KOPT-K1 (cell line): ENCODE data around the gene EIF3I.
"Not testable (repeated sequence)": the region's sequence is repeated elsewhere in the genome, so short reads cannot be mapped to it uniquely, and the experiment has no call there.

ENCODE experiments used
- H3K27ac ChIP-seq: fragments of 200-600 bp; sonication (generic); 2 replicates; pipeline ENCODE4 v1.5.1; 2016; ENCODE audit warnings: antibody characterized with exemption, mild to moderate bottlenecking, low read depth, low read length; ENCODE audit not compliant: poor library complexity, severe bottlenecking
- H3K36me3 ChIP-seq: fragments of 200-600 bp; sonication (generic); 2 replicates; pipeline ENCODE4 v1.5.1; 2017; ENCODE audit warnings: antibody characterized with exemption, mild to moderate bottlenecking, low read length, moderate library complexity; ENCODE audit not compliant: insufficient read depth
- H3K9me3 ChIP-seq: fragments of 200-600 bp; sonication (generic); 2 replicates; pipeline ENCODE4 v1.5.1; 2017; ENCODE audit warnings: antibody characterized with exemption, low read length, mild to moderate bottlenecking; ENCODE audit not compliant: insufficient read depth, poor library complexity, severe bottlenecking

EIF3I gene

DNA sequence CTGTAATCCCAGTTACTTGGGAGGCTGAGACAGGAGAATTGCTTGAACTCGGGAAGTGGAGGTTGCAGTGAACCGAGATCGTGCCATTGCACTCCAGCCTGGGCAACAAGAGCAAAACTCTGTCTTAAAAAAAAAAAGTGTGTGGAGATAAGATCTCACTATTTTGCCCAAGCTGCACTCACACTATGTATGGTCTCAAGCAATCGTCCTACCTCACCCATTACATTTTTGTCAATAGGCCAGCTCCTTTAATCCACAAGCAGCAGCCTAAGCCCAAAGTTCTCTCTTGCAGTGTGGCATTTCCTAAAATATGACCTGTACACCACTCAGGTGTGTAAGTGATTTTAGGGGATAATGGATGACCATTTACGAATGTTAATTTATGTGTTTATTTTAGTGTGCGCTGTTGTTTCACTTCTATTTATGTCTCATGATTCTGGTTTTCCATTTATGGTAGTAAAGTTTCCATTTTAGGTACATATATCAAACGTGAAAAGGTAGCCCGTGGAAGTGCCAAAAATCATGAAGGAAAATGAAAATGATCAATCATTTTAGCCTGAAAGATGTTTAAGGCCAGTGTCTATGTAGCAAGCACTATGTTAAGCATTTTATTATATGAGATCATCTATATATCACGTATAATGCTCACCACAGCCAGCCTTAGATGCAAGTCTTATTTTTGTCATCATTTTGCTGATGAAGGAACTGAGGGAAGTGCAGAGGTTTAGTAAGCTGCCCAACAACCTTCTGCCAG, 34.4 kb downstream of the EIF3I start:
- Histone ChIP-seq H3K9me3 (no peaks in the 10 kb centered on the region), H3K27ac (peak overlapping the region; percentile 6)

DNA sequence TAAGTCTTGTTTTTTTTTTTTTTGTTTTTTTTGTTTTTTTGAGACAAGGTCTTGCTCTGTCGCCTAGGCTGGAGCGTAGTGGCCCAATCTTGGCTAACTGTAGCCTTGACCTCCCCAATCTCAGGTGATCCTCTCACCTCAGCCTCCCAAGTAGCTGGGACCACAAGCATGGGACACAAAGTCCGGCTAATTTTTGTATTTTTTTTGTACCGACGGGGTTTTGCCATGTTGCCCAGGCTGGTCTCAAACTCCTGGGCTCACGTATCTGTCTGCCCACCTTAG, 35.0 kb downstream of the EIF3I start:
- peaks cover 42% of the 10 kb centered on the region for H3K36me3 ChIP-seq
- no peaks in the 10 kb centered on the region for H3K9me3 ChIP-seq
- H3K27ac ChIP-seq: no peak overlapping the region

More for the DNA sequence above, 34.4 kb downstream of the EIF3I start:
- H3K36me3 ChIP-seq: peaks cover 42% of the 10 kb centered on the region

DNA sequence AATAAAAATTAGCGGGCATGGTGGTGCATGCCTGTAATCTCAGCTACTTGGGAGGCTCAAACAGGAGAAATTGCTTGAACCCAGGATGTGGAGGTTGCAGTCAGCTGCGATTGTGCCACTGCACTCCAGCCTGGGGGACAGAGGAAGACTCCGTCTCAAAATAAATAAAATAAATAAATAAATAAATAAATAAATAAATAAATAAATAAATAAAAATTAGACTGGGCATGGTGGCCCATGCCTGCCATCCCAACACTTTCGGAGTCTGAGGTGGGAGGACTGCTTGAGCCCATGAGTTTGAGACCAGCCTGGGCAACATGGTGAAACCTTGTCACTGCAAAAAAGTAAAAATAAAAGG, 41.0 kb downstream of the EIF3I start:
- Histone ChIP-seq H3K27ac (peak overlapping the region; percentile 76), H3K36me3 (peaks cover 37% of the 10 kb centered on the region)
- not testable (repeated sequence) for H3K9me3 ChIP-seq

DNA sequence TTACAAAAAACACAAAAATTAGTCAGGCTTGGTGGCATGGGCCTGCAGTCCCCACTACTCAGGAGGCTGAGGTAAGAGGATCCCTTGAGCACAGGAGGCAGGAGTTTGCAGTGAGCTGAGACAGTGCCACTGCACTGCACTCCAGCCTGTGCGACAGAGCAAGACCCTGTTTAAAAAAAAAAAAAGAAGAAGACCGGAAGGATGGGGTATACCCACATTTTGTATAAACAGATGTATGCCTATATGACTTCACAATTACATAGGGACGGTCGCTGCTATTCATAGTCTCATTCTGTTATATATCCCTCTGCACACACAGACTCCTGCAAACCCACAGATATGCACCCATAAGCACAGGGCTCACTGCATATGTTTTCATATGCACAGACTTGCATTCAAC, 41.5 kb downstream of the EIF3I start:
- peak overlapping the region; percentile 76 for H3K27ac ChIP-seq
- H3K9me3 ChIP-seq: no peaks in the 10 kb centered on the region

DNA sequence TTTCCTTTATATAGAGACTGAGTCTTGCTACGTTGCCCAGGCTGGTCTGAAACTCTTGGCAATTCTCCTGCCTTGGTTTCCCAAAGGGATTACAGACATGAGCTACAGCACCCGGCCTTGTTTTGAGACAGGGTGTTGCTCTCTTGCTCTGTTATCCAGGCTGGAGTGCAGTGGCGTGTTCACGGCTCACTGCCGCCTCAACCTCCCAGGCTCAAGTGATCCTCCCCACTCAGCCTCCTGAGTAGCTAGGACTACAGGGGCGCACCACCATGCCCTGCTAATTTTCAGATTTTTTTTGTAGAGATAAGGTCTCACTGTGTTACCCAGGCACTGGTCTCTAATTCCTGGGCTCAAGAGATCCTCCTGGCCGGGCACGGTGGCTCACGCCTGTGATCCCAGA, 43.6 kb downstream of the EIF3I start:
- peak overlapping the region; percentile 76 for H3K27ac ChIP-seq
- H3K9me3 ChIP-seq: no peaks in the 10 kb centered on the region
- H3K36me3 ChIP-seq: peaks cover 20% of the 10 kb centered on the region; the same call in 1 of the 2 replicates

More for the DNA sequence above, 41.5 kb downstream of the EIF3I start:
- H3K36me3 ChIP-seq: peaks cover 32% of the 10 kb centered on the region

DNA sequence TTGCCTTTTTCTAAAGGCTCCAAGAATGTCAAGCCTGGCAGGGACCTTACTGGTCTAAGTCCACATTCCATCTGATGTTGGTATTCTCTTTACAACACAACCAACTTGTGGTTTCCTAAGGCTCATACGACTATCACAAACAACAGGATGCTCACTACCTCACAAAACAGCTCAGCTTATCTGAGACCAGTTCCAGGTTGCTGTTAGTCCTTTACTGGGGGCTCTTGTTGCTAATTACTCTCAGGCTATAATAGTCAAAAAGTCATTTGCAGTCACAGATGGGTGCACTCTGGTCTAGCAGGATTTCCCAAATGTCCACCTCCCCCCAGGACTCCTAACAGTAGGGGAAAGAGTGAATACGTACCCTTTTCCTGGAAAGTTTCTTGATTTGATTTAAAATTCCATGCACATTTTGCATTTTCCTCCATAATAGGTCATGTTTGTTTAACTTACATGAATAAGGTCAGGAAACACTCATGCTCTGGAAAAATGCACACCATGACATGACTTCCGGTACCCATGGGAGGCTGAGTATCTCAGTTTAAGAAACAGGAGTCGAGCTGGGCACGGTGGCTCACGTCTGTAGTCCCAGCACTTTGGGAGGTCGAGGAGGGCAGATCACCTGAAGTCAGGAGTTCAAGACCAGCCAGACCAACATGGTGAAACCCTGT, 44.8 kb downstream of the EIF3I start:
- peaks cover 23% of the 10 kb centered on the region; the same call in 1 of the 2 replicates for H3K36me3 ChIP-seq
- H3K27ac ChIP-seq: peak overlapping the region; percentile 59
- no peaks in the 10 kb centered on the region for H3K9me3 ChIP-seq

DNA sequence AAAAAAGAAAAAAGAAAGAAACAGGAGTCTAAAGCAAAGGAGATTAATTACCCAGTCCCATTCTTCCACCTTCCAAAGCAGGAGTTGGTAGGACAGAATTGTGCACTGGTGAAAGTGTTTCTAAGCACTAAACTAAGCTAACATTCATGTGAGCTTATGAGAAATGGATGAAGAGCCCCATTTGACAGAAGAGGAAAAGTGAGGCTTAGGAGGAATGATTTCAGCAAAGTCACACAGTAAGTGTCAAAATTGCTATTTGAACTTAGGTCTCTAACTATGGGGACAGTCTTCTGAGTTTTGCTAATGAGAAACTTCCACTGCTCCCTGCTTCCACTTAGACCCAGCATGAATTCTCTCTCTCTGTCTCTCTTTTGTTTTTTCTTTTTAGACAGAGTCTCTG, 47.5 kb downstream of the EIF3I start:
- Histone ChIP-seq H3K27ac (no peak overlapping the region), H3K36me3 (peaks cover 22% of the 10 kb centered on the region; the same call in 1 of the 2 replicates), H3K9me3 (no peaks in the 10 kb centered on the region)

DNA sequence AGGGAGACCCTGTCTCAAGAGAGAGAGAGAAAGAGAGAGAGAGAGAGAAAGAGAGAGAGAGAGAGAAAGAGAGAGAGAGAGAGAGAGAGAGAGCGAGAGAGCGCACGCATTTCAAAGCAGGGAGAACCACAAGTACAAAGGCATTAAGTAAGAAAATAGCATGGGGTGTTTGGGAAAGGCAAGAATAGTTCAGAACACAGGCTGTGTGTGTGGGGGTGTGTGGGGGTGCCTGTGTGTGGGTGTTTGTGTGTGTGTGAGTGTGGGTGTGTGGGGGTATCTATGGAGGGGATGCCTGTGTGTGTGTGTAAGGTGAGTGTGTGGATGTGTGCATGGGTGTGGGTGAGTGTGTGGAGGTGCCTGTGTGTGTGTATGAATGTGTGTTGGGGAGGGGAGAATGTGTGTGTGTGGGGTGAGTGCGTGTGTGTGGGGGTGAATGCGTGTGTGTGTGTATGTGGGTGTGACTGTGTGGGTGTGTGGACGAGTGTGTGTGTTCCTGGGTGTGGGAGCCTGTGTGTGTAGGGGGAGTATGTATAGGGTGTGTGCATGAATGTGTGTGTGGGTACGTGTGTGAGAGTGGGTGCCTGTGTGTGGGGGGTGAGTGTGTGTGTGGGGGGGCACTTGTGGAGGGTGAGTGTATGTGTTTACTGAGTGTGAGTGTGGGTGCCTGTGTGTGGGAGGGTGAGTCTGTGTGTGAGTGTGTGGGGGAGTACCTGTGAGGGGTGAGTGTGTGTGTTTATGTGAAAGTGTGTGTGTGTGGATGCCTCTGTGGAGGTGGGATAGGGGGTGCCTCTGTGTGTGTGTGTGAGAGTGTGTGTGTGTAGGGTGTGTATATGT, 50.6 kb downstream of the EIF3I start:
- Histone ChIP-seq H3K36me3 (peaks cover 44% of the 10 kb centered on the region), H3K9me3 (no peaks in the 10 kb centered on the region), H3K27ac (peak overlapping the region; percentile 99)

DNA sequence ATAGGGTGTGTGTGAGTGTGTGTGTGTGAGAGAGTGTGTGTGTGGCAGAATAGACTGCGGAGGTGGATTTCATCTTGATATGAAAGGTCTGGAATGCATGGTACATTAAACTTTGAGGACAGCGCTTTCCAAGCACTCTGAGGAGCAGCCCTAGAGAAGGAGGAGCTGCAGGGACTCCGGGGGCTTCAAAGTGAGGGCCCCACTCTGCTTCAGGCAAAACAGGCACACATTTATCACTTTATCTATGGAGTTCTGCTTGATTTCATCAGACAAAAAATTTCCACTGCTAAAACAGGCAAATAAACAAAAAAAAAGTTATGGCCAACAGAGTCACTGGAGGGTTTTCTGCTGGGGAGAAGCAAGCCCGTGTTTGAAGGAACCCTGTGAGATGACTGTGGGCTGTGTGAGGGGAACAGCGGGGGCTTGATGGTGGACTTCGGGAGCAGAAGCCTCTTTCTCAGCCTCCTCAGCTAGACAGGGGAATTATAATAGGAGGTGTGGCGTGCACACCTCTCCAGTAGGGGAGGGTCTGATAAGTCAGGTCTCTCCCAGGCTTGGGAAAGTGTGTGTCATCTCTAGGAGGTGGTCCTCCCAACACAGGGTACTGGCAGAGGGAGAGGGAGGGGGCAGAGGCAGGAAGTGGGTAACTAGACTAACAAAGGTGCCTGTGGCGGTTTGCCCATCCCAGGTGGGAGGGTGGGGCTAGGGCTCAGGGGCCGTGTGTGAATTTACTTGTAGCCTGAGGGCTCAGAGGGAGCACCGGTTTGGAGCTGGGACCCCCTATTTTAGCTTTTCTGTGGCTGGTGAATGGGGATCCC, 51.4 kb downstream of the EIF3I start:
- peaks cover 52% of the 10 kb centered on the region for H3K36me3 ChIP-seq
- peak overlapping the region; percentile 99 for H3K27ac ChIP-seq
- no peaks in the 10 kb centered on the region for H3K9me3 ChIP-seq

DNA sequence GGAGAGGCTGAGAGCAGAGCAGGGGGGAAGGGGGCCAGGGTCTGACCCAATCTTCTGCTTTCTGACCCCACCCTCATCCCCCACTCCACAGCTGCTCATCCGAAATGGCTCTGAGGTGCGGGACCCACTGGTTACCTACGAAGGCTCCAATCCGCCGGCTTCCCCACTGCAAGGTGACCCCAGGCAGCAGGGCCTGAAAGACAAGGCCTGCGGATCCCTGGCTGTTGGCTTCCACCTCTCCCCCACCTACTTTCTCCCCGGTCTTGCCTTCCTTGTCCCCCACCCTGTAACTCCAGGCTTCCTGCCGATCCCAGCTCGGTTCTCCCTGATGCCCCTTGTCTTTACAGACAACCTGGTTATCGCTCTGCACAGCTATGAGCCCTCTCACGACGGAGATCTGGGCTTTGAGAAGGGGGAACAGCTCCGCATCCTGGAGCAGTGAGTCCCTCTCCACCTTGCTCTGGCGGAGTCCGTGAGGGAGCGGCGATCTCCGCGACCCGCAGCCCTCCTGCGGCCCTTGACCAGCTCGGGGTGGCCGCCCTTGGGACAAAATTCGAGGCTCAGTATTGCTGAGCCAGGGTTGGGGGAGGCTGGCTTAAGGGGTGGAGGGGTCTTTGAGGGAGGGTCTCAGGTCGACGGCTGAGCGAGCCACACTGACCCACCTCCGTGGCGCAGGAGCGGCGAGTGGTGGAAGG, 52.6 kb downstream of the EIF3I start:
- peaks cover 64% of the 10 kb centered on the region for H3K36me3 ChIP-seq
- H3K27ac ChIP-seq: peak overlapping the region; percentile 99
- H3K9me3 ChIP-seq: no peaks in the 10 kb centered on the region

DNA sequence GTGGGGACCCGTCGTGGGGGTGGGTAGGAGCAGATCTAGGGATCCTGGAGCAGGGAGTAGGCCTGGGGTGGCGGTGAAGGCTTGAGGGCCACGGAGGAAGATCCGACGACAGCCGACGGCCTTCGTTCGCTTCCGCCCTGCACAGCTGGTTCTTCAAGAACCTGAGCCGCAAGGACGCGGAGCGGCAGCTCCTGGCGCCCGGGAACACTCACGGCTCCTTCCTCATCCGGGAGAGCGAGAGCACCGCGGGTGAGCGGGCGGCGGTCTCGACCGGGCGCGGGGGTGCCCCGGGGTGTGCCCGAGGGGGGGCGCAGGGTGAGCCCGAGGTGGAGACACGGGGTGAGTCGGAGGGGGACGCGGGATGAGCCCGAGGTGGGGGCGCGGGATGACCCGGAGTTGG, 53.2 kb downstream of the EIF3I start:
- Histone ChIP-seq H3K27ac (peak overlapping the region; percentile 99), H3K9me3 (no peaks in the 10 kb centered on the region), H3K36me3 (peaks cover 71% of the 10 kb centered on the region)

DNA sequence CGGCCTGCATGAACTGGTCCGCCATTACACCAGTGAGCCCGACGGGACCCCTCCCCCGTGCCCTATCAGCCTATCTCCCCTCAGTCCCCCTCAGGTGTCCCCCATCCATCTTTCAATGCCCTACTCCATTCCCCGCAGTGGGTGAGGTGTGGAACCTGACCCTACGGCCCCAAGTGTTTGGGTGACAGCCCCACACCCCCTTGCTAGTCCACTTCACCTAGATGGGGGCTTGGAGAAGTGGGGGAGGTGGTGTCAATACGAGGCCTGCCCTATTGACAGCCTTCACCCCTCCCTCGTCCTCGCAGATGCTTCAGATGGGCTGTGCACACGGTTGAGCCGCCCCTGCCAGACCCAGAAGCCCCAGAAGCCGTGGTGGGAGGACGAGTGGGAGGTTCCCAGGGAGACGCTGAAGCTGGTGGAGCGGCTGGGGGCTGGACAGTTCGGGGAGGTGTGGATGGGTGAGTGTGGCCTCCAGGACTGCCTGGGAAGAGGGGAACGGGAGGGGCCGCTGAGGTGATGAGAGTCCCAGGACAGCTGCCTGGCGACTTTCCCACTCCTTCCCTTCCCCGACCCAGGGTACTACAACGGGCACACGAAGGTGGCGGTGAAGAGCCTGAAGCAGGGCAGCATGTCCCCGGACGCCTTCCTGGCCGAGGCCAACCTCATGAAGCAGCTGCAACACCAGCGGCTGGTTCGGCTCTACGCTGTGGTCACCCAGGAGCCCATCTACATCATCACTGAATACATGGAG, 54.0 kb downstream of the EIF3I start:
- Histone ChIP-seq H3K36me3 (peaks cover 74% of the 10 kb centered on the region), H3K27ac (peak overlapping the region; percentile 99), H3K9me3 (no peaks in the 10 kb centered on the region)
